A549 (cell line): ENCODE data around the gene MAPRE3.

Experiments used
- EP300 ChIP-seq, 2 experiments: fragments of >200 bp; sonication (Bioruptor Twin); formaldehyde crosslinking; IDR thresholded peaks; 2 replicates in 1 of 2; 3 replicates in 1 of 2; pipeline ENCODE4 v1.6.1; 2016 to 2017
- MAX ChIP-seq: IDR thresholded peaks from 2 replicates; pipeline ENCODE4 v1.6.1; 2012
- POLR2AphosphoS2 ChIP-seq: conservative IDR thresholded peaks from 2 replicates; pipeline ENCODE4 v1.6.1; 2012; ENCODE audit warnings: low read length, improper control_type of control experiment, inconsistent platforms
- RCOR1 ChIP-seq: fragments of 150-350 bp; IDR thresholded peaks from 2 replicates; pipeline ENCODE4 v1.6.1; 2014; ENCODE audit warnings: antibody characterized with exemption, low read length, low read depth
- USF2 ChIP-seq: fragments of 450-650 bp; IDR thresholded peaks from 2 replicates; pipeline ENCODE4 v1.6.1; 2014; ENCODE audit warnings: antibody characterized with exemption

- no peak for TF ChIP-seq RCOR1
- no peak for TF ChIP-seq EP300 (IDR thresholded peaks at IDR 0.05)
- no peak for TF ChIP-seq MAX
- TF ChIP-seq USF2: no peak
- TF ChIP-seq POLR2AphosphoS2: no peak
Observed at GRCh38 chr2:26989156-26989555, 18.7 kb downstream of the MAPRE3 start.
